ENCODE measurements around the gene AFG3L2.

The AFG3L2 gene

GRCh38 chr18:12336171-12336613, 40.8 kb downstream of the AFG3L2 start:
- no peak overlapping the region for H3K4me3 ChIP-seq (ENCODE audit: control insufficient read depth, low read depth, low read length)
- no peak for TF ChIP-seq CTCF (IDR thresholded peaks at IDR 0.05; ENCODE audit: control insufficient read depth, insufficient read depth, low read depth, low read length, missing control alignments)
- DNase-seq (ENCODE audit: low read depth) = no peak

GRCh38 chr18:12335503-12335902, 41.5 kb downstream of the AFG3L2 start:
- no peak overlapping the region for H3K4me3 ChIP-seq (ENCODE audit: control insufficient read depth, low read depth, low read length)
- no peak for DNase-seq (ENCODE audit: low read depth)
- no peak for TF ChIP-seq CTCF (IDR thresholded peaks at IDR 0.05; ENCODE audit: control insufficient read depth, insufficient read depth, low read depth, low read length, missing control alignments)

- no peak for TF ChIP-seq CTCF (IDR thresholded peaks at IDR 0.05; ENCODE audit: control insufficient read depth, insufficient read depth, low read depth, low read length, missing control alignments)
- no peak for DNase-seq (ENCODE audit: low read depth)
- H3K4me3 ChIP-seq (ENCODE audit: control insufficient read depth, low read depth, low read length) = no peak overlapping the region
Measured at GRCh38 chr18:12334863-12335262, 42.2 kb downstream of the AFG3L2 start.

GRCh38 chr18:12334366-12334808, 42.6 kb downstream of the AFG3L2 start:
- no peak for DNase-seq (ENCODE audit: low read depth)
- TF ChIP-seq CTCF (IDR thresholded peaks at IDR 0.05; ENCODE audit: control insufficient read depth, insufficient read depth, low read depth, low read length, missing control alignments) = no peak
- H3K4me3 ChIP-seq (ENCODE audit: control insufficient read depth, low read depth, low read length) = no peak overlapping the region

- no peak overlapping the region for H3K4me3 ChIP-seq (ENCODE audit: control insufficient read depth, low read depth, low read length)
- TF ChIP-seq CTCF (IDR thresholded peaks at IDR 0.05; ENCODE audit: control insufficient read depth, insufficient read depth, low read depth, low read length, missing control alignments) = no peak
- DNase-seq (ENCODE audit: low read depth) = no peak
Measured at GRCh38 chr18:12333506-12334290, 43.3 kb downstream of the AFG3L2 start.

- DNase-seq (ENCODE audit: low read depth) = no peak
- no peak for TF ChIP-seq CTCF (IDR thresholded peaks at IDR 0.05; ENCODE audit: control insufficient read depth, insufficient read depth, low read depth, low read length, missing control alignments)
- no peak overlapping the region for H3K4me3 ChIP-seq (ENCODE audit: control insufficient read depth, low read depth, low read length)
Measured at GRCh38 chr18:12330766-12331165, 46.3 kb downstream of the AFG3L2 start.

Measured in AG09309 (cell line).